ENCODE results near the gene TKT.

- TF ChIP-seq GATA2 (IDR thresholded peaks at IDR 0.05; ENCODE audit: low read depth, low read length) (no peak), GATA3 (IDR thresholded peaks at IDR 0.05; ENCODE audit: low read depth, low read length) (no peak)
Observed at GRCh38 chr3:53224026-53224425, 31.8 kb downstream of the TKT start.

Measured in SH-SY5Y (cell line).